Coronary artery (tissue), 2 donors: ENCODE measurements around the gene MTHFD1L.
"Not testable (repeated sequence)": the region's sequence is repeated elsewhere in the genome, so short reads cannot be mapped to it uniquely, and the experiment has no call there.

ENCODE experiments used
- DNase-seq: peaks from one replicate; pipeline ENCODE4 v3.0.0-alpha.2; 2017; ENCODE audit warnings: low spot score
- H3K27ac ChIP-seq, 2 donors: fragments of 200-600 bp; sonication (generic); one replicate each; pipeline ENCODE4 v1.5.1; 2016 to 2019
- H3K4me3 ChIP-seq: fragments of 200-600 bp; sonication (generic); 2 replicates; pipeline ENCODE4 v1.5.1; 2016; ENCODE audit warnings: mild to moderate bottlenecking, moderate library complexity
- TF ChIP-seq, protein P1 (sequence below): fragments of 200-600 bp; sonication (generic); IDR thresholded peaks from one replicate; pipeline ENCODE4 v1.5.1; 2019; ENCODE audit warnings: antibody characterized with exemption

Gene MTHFD1L

DNA sequence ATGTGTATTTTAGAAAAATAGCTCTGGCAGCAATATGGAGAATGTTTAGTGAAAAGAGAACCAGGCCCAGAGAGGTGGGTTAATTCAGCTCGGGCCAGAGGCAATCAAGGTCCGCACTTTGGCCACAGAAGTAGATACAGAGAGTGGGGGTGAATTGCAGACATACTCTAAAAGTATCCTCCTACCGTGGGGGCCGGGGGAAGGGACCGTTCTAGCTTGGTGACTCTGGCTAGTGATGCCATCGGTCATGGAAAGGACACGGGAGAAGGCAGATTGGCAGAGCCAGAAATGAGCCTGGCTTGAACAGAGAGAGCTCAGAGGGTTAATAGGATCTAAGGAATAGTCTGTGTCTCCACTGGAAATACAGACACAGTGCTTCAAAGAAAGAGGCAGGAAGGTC lies 173.1 kb downstream of the MTHFD1L start:
- peak overlapping the region; percentile 86 to 91 for H3K27ac ChIP-seq
- no peak for DNase-seq
- TF ChIP-seq, protein P1, sequence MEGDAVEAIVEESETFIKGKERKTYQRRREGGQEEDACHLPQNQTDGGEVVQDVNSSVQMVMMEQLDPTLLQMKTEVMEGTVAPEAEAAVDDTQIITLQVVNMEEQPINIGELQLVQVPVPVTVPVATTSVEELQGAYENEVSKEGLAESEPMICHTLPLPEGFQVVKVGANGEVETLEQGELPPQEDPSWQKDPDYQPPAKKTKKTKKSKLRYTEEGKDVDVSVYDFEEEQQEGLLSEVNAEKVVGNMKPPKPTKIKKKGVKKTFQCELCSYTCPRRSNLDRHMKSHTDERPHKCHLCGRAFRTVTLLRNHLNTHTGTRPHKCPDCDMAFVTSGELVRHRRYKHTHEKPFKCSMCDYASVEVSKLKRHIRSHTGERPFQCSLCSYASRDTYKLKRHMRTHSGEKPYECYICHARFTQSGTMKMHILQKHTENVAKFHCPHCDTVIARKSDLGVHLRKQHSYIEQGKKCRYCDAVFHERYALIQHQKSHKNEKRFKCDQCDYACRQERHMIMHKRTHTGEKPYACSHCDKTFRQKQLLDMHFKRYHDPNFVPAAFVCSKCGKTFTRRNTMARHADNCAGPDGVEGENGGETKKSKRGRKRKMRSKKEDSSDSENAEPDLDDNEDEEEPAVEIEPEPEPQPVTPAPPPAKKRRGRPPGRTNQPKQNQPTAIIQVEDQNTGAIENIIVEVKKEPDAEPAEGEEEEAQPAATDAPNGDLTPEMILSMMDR = no peak
- no peak overlapping the region for H3K4me3 ChIP-seq

- H3K4me3 ChIP-seq = not testable (repeated sequence)
- peak overlapping the region; percentile 86 to 91 for H3K27ac ChIP-seq
- DNase-seq = peak; percentile 96
These were observed 175.5 kb downstream of the MTHFD1L start for GRCh38 chr6:151040888-151041521.

- Histone ChIP-seq H3K4me3 (no peak overlapping the region), H3K27ac (peak overlapping the region; percentile 86 to 91)
- TF ChIP-seq, protein P1 = no peak
- DNase-seq = no peak
These were observed 176.2 kb downstream of the MTHFD1L start for GRCh38 chr6:151041686-151042085.

GRCh38 chr6:151042911-151043330 lies 177.4 kb downstream of the MTHFD1L start:
- peak overlapping the region; percentile 65 to 91 for H3K27ac ChIP-seq
- DNase-seq, H3K4me3 ChIP-seq: not testable (repeated sequence)

DNA sequence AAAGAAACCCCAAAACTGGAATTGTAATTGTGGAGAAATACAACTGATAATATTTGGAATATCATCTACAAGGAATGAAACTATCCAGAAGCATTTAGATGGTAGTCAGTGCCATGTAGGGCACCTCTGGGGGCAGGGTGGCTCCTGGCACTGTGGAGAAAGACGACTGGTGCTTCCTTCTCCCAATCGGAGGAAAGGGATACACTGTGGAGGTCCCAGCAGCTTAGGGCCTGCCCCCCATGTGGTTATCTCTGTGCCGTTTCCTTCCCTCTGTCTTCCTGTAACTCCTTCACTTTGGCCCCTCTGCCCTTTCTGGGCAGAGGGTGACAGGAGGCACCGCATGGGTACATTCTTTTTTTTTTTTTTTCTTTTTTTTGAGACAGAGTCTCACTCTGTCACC lies 178.4 kb downstream of the MTHFD1L start:
- TF ChIP-seq, protein P1 = no peak
- Histone ChIP-seq H3K27ac (peak overlapping the region; percentile 88 to 91), H3K4me3 (no peak overlapping the region)
- DNase-seq = no peak

GRCh38 chr6:151044465-151045441 lies 179.3 kb downstream of the MTHFD1L start:
- peak; percentile 85 for DNase-seq
- peak overlapping the region; percentile 54 for H3K4me3 ChIP-seq
- peak overlapping the region; percentile 88 to 91 for H3K27ac ChIP-seq
- TF ChIP-seq, protein P1 = no peak

DNA sequence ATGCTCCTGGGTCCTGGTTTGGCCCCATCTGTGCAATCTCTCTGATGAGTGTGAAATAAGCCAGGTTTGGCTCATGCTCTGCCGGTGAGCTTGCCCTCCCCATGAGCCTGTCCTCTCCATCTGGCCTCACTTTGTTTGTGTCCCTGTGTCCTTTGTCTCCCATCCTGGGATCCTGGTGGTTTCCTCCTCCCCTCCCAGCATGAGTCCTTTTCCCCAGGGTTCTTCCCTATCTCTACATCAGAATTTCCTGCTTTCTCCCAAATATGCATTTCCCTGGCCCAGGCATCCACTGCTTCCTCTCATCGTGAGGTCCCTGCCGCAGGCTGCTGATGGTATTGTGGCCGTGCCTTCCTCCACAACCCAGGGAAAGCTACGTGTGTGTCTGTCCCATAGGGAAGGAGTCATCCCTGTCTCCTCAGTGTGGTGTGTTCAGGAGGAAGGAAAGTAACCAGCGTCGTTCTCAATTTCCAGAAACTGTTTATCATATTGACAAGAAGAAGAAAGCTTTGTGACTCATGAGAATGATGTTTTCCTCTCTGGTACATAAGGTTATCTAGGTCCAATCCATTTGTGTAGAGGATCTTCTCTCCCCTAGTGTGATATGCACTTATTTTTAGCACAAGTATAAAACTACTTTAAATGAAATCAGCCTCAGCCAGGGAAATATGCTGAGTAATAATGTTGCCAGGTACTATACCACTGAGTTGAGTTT lies 180.2 kb downstream of the MTHFD1L start:
- DNase-seq, H3K4me3 ChIP-seq: not testable (repeated sequence)
- peak overlapping the region; percentile 88 to 91 for H3K27ac ChIP-seq

GRCh38 chr6:151051164-151051563 lies 185.7 kb downstream of the MTHFD1L start:
- TF ChIP-seq, protein P1 = no peak
- no peak overlapping the region for H3K4me3 ChIP-seq
- no peak overlapping the region for H3K27ac ChIP-seq
- DNase-seq = no peak
